GM12878 (cell line): ENCODE results near the gene PAM. TPM values are rescaled to one million over a fixed set of nuclear protein-coding genes. Genes with fewer than 3 reads are reported as not detected.
A peak's percentile ranks its signal among the peaks of the same experiment; 100 is the strongest.

Source experiments
- CUX1 ChIP-seq: IDR thresholded peaks from 2 replicates; pipeline ENCODE4 v1.6.1; 2012; ENCODE audit warnings: improper control_type of control experiment, low read depth, low read length; ENCODE audit not compliant: insufficient replicate concordance
- FOXM1 ChIP-seq: IDR thresholded peaks from 2 replicates; pipeline ENCODE4 v1.6.1; 2012; ENCODE audit warnings: low read depth, mild to moderate bottlenecking, inconsistent platforms, low read length, moderate library complexity
- RCOR1 ChIP-seq: conservative IDR thresholded peaks from 2 replicates; pipeline ENCODE4 v1.6.1; 2012; ENCODE audit warnings: low read depth, low read length, improper control_type of control experiment
- SIX5 ChIP-seq: IDR thresholded peaks from 2 replicates; pipeline ENCODE4 v1.6.1; 2011; ENCODE audit warnings: mild to moderate bottlenecking, low read depth, low read length, moderate library complexity; ENCODE audit not compliant: severe bottlenecking
- TAF1 ChIP-seq: IDR thresholded peaks from 2 replicates; pipeline ENCODE4 v1.6.1; 2011; ENCODE audit warnings: mild to moderate bottlenecking, low read depth, low read length, borderline replicate concordance
- USF2 ChIP-seq: IDR thresholded peaks from 2 replicates; pipeline ENCODE4 v1.6.1; 2011; ENCODE audit warnings: low read depth, low read length, improper control_type of control experiment, borderline replicate concordance
- YY1 ChIP-seq: IDR thresholded peaks from 2 replicates; pipeline ENCODE4 v1.6.1; 2011; ENCODE audit warnings: low read depth, mild to moderate bottlenecking, low read length
- polyA plus RNA-seq, 11 experiments: library from polyadenylated mRNA; depleted of rRNA in 4 of 11; unstranded in 6 of 11; stranded (reverse) in 5 of 11; fragments of >200 nt; fragmentation: Nextera tagmentation in 4 of 11; fragmentation: Illumina TruSeq in 1 of 11; extraction: Ambion mirVana in 4 of 11; extraction: Trizol in 1 of 11; gene quantifications; 1 replicate in 1 of 11; 2 replicates in 10 of 11; pipeline versions ENCODE4 v1.2.1 to v1.2.3, GENCODE V29; 2011 to 2016; ENCODE audit warnings: inconsistent platforms in 2 of 11, missing spikeins in 2 of 11, low read depth in 1 of 11
- total RNA-seq, 4 experiments: library from RNA; depleted of rRNA in 3 of 4; stranded (reverse); fragments of >200 nt in 3 of 4; fragmentation: Illumina TruSeq in 1 of 4; extraction: Trizol in 1 of 4; gene quantifications; 2 replicates each; pipeline versions ENCODE4 v1.2.1 to v1.2.3, GENCODE V29; 2013 to 2021

The PAM gene
- total and polyA plus RNA-seq, 10 of the 15 experiments (the other 5 are each of a cell fraction or from before 2014, with no cell fraction given), result 5.5 to 72.5 (median 15.4) TPM

GRCh38 chr5:102762095-102762534 is 7.0 kb downstream of the PAM start (continued):
- no peak for TF ChIP-seq SIX5
- TF ChIP-seq YY1, result no peak
- 0 out of 2 replicates have a peak, but pooled peaks have one; percentile 13 for TF ChIP-seq TAF1
- TF ChIP-seq USF2, result no peak
- TF ChIP-seq RCOR1, result no peak
- 0 out of 2 replicates have a peak, but pooled peaks have one; percentile 21 for TF ChIP-seq FOXM1
- peak; percentile 31 for TF ChIP-seq CUX1
